ENCODE measurements around the gene TWIST2.

DNA sequence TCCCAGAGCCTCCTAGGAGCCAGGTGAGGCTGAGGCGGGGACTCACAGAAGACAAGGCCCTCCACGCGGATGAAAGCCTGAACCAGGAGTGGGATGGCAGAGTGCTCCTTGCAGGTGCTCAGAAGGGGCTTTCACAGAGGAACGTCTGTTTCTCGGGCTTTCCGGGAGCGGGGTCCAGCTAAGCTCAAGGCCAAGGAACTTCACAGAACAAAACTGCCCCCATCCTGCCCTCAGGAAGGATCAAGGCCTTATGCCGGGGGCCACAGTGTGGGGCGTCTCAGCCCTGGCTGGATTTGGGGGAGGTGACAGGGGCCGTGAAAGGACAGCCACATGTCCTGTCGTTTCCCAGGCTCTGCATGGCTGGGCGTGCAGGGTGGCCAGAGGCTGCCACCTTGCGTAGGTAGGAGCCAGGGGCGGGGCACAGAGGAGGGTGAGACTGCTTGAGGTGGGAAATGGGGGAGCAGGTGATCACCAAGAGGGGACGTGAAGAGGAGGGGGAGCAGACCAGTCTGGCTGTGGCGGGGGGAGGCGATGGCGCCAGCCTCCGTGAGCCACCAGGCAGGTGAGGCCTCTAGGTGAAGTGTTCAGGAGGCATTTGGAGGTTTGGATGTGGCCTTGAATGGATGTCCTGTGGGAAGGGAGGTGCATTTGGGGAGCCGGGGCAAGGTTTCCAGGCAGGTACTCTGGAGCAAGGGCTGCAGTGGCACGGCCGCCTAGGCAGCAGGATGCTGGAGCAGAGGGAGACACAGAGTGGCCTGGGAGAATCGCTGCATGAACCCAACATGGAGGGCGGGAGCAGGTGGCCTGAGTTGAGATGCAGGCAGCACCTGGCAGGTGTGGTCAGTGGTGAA, 79.1 kb downstream of the TWIST2 start:
- TF ChIP-seq, protein P1, sequence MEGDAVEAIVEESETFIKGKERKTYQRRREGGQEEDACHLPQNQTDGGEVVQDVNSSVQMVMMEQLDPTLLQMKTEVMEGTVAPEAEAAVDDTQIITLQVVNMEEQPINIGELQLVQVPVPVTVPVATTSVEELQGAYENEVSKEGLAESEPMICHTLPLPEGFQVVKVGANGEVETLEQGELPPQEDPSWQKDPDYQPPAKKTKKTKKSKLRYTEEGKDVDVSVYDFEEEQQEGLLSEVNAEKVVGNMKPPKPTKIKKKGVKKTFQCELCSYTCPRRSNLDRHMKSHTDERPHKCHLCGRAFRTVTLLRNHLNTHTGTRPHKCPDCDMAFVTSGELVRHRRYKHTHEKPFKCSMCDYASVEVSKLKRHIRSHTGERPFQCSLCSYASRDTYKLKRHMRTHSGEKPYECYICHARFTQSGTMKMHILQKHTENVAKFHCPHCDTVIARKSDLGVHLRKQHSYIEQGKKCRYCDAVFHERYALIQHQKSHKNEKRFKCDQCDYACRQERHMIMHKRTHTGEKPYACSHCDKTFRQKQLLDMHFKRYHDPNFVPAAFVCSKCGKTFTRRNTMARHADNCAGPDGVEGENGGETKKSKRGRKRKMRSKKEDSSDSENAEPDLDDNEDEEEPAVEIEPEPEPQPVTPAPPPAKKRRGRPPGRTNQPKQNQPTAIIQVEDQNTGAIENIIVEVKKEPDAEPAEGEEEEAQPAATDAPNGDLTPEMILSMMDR (IDR thresholded peaks at IDR 0.05) = no peak
- TF ChIP-seq POLR2A (IDR thresholded peaks at IDR 0.05) = no peak

All from stomach (tissue), 4 donors.